HepG2 (cell line): ENCODE data around the gene EPS8L1. TPM values are rescaled to one million over a fixed set of nuclear protein-coding genes. Genes with fewer than 3 reads are reported as not detected.

Source experiments
- ASH2L ChIP-seq: fragments of 300-600, 200-600 bp; sonication (generic); IDR thresholded peaks from 2 replicates; pipeline ENCODE4 v1.7.0; 2017; ENCODE audit warnings: low read depth, mild to moderate bottlenecking, moderate library complexity, mixed read lengths, low read length; ENCODE audit not compliant: insufficient read length
- ATM ChIP-seq: fragments of 450-650 bp; IDR thresholded peaks from 2 replicates; pipeline ENCODE4 v1.7.1; 2017; ENCODE audit warnings: mild to moderate bottlenecking, borderline replicate concordance
- CBX1 ChIP-seq: IDR thresholded peaks from one replicate; pipeline ENCODE4 v1.6.1; 2016; ENCODE audit warnings: antibody characterized with exemption, low read depth
- CC2D1A ChIP-seq: sonication (generic); formaldehyde crosslinking; IDR thresholded peaks from 2 replicates; pipeline ENCODE4 v1.8.1; 2023; ENCODE audit warnings: mild to moderate bottlenecking, missing genetic modification reagents
- EP300 ChIP-seq, 3 experiments: sonication (generic) in 1 of 3; formaldehyde crosslinking in 1 of 3; IDR thresholded peaks; 2 replicates each; pipeline versions ENCODE4 v1.5.1 to v1.6.1; 2011 to 2020; ENCODE audit warnings: low read depth in 2 of 3, low read length in 2 of 3, borderline replicate concordance in 1 of 3, improper control_type of control experiment in 1 of 3, mild to moderate bottlenecking in 1 of 3, missing genetic modification reagents in 1 of 3, moderate library complexity in 1 of 3
- HNRNPK ChIP-seq: fragments of 200-400 bp; formaldehyde crosslinking; IDR thresholded peaks from 2 replicates; pipeline ENCODE4 v1.6.1; 2018; ENCODE audit warnings: low read length, low read depth, moderate library complexity, mild to moderate bottlenecking; ENCODE audit not compliant: poor library complexity, severe bottlenecking
- JUND ChIP-seq: sonication (generic); formaldehyde crosslinking; IDR thresholded peaks from 2 replicates; pipeline ENCODE4 v1.8.0; 2022; ENCODE audit warnings: mild to moderate bottlenecking, missing genetic modification reagents
- KAT8 ChIP-seq: IDR thresholded peaks from 2 replicates; pipeline ENCODE4 v1.6.1; 2016; ENCODE audit warnings: missing genetic modification reagents, missing compliant biosample characterization
- MTA3 ChIP-seq: sonication (generic); formaldehyde crosslinking; IDR thresholded peaks from 2 replicates; pipeline ENCODE4 v1.4.0; 2020; ENCODE audit warnings: missing genetic modification reagents
- NCOR1 ChIP-seq: fragments of 200-600 bp; sonication (generic); IDR thresholded peaks from 2 replicates; pipeline ENCODE4 v1.7.0; 2017; ENCODE audit warnings: antibody characterized with exemption, low read length, borderline replicate concordance
- ZFX ChIP-seq: sonication (generic); formaldehyde crosslinking; IDR thresholded peaks from 2 replicates; pipeline ENCODE4 v1.4.0; 2020; ENCODE audit warnings: mild to moderate bottlenecking, low read depth, missing genetic modification reagents, moderate library complexity
- ZNF160 ChIP-seq: sonication (generic); formaldehyde crosslinking; IDR thresholded peaks from 2 replicates; pipeline ENCODE4 v1.8.0; 2022; ENCODE audit warnings: mild to moderate bottlenecking, inconsistent platforms, missing genetic modification reagents
- ZNF253 ChIP-seq: sonication (generic); formaldehyde crosslinking; IDR thresholded peaks from 2 replicates; pipeline ENCODE4 v1.8.0; 2022; ENCODE audit warnings: mild to moderate bottlenecking, missing genetic modification reagents, borderline replicate concordance
- ZNF274 ChIP-seq: sonication (generic); formaldehyde crosslinking; IDR thresholded peaks from 2 replicates; pipeline ENCODE4 v1.5.1; 2020; ENCODE audit warnings: mild to moderate bottlenecking, missing genetic modification reagents
- ZNF879 ChIP-seq: sonication (generic); formaldehyde crosslinking; IDR thresholded peaks from 2 replicates; pipeline ENCODE4 v1.8.1; 2023; ENCODE audit warnings: missing genetic modification reagents
- ZNF891 ChIP-seq: sonication (generic); formaldehyde crosslinking; IDR thresholded peaks from 2 replicates; pipeline ENCODE4 v1.5.0; 2020; ENCODE audit warnings: mild to moderate bottlenecking, missing genetic modification reagents
- polyA plus RNA-seq, 8 experiments: library from polyadenylated mRNA; depleted of rRNA in 3 of 8; stranded (reverse) in 7 of 8; unstranded in 1 of 8; fragments of >200 nt; fragmentation: Illumina TruSeq in 4 of 8; extraction: Trizol in 4 of 8; gene quantifications; 2 replicates each; pipeline versions ENCODE4 v1.2.1 to v1.2.3, GENCODE V29; 2011 to 2016; ENCODE audit warnings: low read depth in 4 of 8, missing spikeins in 1 of 8, mixed read lengths in 1 of 8; ENCODE audit not compliant: insufficient read depth in 1 of 8
- total RNA-seq, 5 experiments: library from RNA; depleted of rRNA; stranded (reverse); fragments of >200 nt; fragmentation: Illumina TruSeq; extraction: Trizol; gene quantifications; 2 replicates each; pipeline ENCODE4 v1.2.3, GENCODE V29; 2016; ENCODE audit warnings: low read depth in 1 of 5
- TF ChIP-seq, protein P1 (sequence below): IDR thresholded peaks from 2 replicates; pipeline ENCODE4 v1.6.1; 2016; ENCODE audit warnings: missing genetic modification reagents, missing compliant biosample characterization
- TF ChIP-seq, protein P2 (sequence below): sonication (generic); formaldehyde crosslinking; IDR thresholded peaks from 2 replicates; pipeline ENCODE4 v1.8.0; 2022; ENCODE audit warnings: missing genetic modification reagents, mild to moderate bottlenecking, borderline replicate concordance
- TF ChIP-seq, protein P3 (sequence below): sonication (generic); formaldehyde crosslinking; IDR thresholded peaks from 2 replicates; pipeline ENCODE4 v1.4.0; 2020; ENCODE audit warnings: missing genetic modification reagents, borderline replicate concordance
- TF ChIP-seq, protein P4 (sequence below): sonication (generic); formaldehyde crosslinking; IDR thresholded peaks from 2 replicates; pipeline ENCODE4 v1.4.0; 2020; ENCODE audit warnings: missing genetic modification reagents, borderline replicate concordance

Gene EPS8L1
- total and polyA plus RNA-seq, 2 of the 13 experiments (the other 11 are each of a cell fraction or from before 2014, with no cell fraction given), result 3.0 to 6.3 TPM

DNA sequence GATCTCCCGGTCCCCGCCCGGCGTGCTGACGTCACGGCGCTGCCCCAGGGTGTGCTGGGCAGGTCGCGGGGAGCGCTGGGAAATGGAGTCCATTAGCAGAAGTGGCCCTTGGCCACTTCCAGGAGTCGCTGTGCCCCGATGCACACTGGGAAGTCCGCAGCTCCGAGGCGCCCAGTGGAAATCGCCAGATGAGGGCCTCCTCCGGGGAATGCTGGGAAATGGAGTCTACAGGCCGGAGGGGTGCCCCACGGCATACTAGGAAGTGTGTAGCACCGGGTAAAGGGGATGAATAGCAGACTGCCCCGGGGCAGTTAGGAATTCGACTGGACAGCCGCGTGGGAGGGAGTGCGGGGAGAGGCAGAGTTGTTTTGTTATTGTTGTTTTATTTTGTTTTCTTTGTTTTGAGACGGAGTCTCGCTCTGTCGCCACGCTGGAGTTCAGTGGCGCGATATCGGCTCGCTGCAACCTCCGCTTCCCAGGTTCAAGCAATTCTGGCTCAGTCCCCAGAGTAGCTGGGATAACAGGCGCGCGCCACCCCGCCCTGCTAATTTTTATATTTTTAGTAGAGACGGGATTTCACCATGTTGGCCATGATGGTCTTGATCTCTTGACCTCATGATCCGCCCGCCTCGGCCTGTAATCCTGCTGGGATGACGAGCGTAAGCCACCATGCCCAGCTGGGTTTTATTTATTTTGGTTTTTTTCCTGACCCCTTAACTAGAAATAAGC lies 42.2 kb downstream of the EPS8L1 start (continued):
- TF ChIP-seq CBX1 (no peak), ZFX (CRISPR knock-in tag) (peak; percentile 78), CC2D1A (CRISPR knock-in tag) (no peak), ASH2L (peak; percentile 28), ZNF879 (CRISPR knock-in tag) (no peak), EP300 (IDR thresholded peaks at IDR 0.05; ENCODE audit: low read depth in 2 of 2, low read length in 2 of 2) (peak in 1 of 2 experiments; percentile 53; a peak in 1 of 4 replicates), EP300 (CRISPR knock-in tag; IDR thresholded peaks at IDR 0.05; ENCODE audit: borderline replicate concordance) (no peak), NCOR1 (no peak), ZNF253 (no peak), MTA3 (CRISPR knock-in tag) (no peak), KAT8 (CRISPR knock-in tag) (peak; percentile 85), ZNF891 (no peak), ATM (no peak), ZNF160 (no peak), JUND (CRISPR knock-in tag) (no peak), HNRNPK (no peak), ZNF274 (CRISPR knock-in tag) (no peak)
- TF ChIP-seq, protein P1, sequence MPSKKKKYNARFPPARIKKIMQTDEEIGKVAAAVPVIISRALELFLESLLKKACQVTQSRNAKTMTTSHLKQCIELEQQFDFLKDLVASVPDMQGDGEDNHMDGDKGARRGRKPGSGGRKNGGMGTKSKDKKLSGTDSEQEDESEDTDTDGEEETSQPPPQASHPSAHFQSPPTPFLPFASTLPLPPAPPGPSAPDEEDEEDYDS, result peak; percentile 54; the same call in 1 of the 2 replicates
- TF ChIP-seq, protein P2, sequence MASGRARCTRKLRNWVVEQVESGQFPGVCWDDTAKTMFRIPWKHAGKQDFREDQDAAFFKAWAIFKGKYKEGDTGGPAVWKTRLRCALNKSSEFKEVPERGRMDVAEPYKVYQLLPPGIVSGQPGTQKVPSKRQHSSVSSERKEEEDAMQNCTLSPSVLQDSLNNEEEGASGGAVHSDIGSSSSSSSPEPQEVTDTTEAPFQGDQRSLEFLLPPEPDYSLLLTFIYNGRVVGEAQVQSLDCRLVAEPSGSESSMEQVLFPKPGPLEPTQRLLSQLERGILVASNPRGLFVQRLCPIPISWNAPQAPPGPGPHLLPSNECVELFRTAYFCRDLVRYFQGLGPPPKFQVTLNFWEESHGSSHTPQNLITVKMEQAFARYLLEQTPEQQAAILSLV (CRISPR knock-in tag), result no peak
- TF ChIP-seq, protein P3, sequence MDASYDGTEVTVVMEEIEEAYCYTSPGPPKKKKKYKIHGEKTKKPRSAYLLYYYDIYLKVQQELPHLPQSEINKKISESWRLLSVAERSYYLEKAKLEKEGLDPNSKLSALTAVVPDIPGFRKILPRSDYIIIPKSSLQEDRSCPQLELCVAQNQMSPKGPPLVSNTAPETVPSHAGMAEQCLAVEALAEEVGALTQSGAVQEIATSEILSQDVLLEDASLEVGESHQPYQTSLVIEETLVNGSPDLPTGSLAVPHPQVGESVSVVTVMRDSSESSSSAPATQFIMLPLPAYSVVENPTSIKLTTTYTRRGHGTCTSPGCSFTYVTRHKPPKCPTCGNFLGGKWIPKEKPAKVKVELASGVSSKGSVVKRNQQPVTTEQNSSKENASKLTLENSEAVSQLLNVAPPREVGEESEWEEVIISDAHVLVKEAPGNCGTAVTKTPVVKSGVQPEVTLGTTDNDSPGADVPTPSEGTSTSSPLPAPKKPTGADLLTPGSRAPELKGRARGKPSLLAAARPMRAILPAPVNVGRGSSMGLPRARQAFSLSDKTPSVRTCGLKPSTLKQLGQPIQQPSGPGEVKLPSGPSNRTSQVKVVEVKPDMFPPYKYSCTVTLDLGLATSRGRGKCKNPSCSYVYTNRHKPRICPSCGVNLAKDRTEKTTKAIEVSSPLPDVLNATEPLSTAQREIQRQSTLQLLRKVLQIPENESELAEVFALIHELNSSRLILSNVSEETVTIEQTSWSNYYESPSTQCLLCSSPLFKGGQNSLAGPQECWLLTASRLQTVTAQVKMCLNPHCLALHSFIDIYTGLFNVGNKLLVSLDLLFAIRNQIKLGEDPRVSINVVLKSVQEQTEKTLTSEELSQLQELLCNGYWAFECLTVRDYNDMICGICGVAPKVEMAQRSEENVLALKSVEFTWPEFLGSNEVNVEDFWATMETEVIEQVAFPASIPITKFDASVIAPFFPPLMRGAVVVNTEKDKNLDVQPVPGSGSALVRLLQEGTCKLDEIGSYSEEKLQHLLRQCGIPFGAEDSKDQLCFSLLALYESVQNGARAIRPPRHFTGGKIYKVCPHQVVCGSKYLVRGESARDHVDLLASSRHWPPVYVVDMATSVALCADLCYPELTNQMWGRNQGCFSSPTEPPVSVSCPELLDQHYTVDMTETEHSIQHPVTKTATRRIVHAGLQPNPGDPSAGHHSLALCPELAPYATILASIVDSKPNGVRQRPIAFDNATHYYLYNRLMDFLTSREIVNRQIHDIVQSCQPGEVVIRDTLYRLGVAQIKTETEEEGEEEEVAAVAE (CRISPR knock-in tag), result peak; percentile 79; the same call in 1 of the 2 replicates
- TF ChIP-seq, protein P4, sequence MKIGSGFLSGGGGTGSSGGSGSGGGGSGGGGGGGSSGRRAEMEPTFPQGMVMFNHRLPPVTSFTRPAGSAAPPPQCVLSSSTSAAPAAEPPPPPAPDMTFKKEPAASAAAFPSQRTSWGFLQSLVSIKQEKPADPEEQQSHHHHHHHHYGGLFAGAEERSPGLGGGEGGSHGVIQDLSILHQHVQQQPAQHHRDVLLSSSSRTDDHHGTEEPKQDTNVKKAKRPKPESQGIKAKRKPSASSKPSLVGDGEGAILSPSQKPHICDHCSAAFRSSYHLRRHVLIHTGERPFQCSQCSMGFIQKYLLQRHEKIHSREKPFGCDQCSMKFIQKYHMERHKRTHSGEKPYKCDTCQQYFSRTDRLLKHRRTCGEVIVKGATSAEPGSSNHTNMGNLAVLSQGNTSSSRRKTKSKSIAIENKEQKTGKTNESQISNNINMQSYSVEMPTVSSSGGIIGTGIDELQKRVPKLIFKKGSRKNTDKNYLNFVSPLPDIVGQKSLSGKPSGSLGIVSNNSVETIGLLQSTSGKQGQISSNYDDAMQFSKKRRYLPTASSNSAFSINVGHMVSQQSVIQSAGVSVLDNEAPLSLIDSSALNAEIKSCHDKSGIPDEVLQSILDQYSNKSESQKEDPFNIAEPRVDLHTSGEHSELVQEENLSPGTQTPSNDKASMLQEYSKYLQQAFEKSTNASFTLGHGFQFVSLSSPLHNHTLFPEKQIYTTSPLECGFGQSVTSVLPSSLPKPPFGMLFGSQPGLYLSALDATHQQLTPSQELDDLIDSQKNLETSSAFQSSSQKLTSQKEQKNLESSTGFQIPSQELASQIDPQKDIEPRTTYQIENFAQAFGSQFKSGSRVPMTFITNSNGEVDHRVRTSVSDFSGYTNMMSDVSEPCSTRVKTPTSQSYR (CRISPR knock-in tag), result no peak
